HEK293 (cell line): ENCODE measurements around the gene SPEF1.
A peak's percentile ranks its signal among the peaks of the same experiment; 100 is the strongest.

Source experiments
- HIC1 ChIP-seq: fragments of 450-650 bp; formaldehyde crosslinking; IDR thresholded peaks from 2 replicates; pipeline ENCODE4 v1.5.1; 2016; ENCODE audit warnings: missing biosample characterization, missing genetic modification characterization
- IKZF3 ChIP-seq: fragments of 450-650 bp; IDR thresholded peaks from 2 replicates; pipeline ENCODE4 v1.5.0; 2018; ENCODE audit warnings: missing biosample characterization, mild to moderate bottlenecking, missing genetic modification characterization, moderate library complexity
- REST ChIP-seq: fragments of 450-650 bp; formaldehyde crosslinking; IDR thresholded peaks from 2 replicates; pipeline ENCODE4 v1.5.1; 2016; ENCODE audit warnings: missing biosample characterization, missing genetic modification characterization
- SCRT1 ChIP-seq: fragments of 450-650 bp; formaldehyde crosslinking; IDR thresholded peaks from 2 replicates; pipeline ENCODE4 v1.5.1; 2016; ENCODE audit warnings: missing biosample characterization, missing genetic modification characterization, borderline replicate concordance
- TRIM28 ChIP-seq: IDR thresholded peaks from 2 replicates; pipeline ENCODE4 v1.6.1; 2011; ENCODE audit warnings: low read length, control low read depth, borderline replicate concordance
- ZBTB44 ChIP-seq: fragments of 450-650 bp; IDR thresholded peaks from 2 replicates; pipeline ENCODE4 v1.5.1; 2018; ENCODE audit warnings: missing biosample characterization, mild to moderate bottlenecking, missing genetic modification characterization
- ZFP37 ChIP-seq: fragments of 450-650 bp; formaldehyde crosslinking; IDR thresholded peaks from 2 replicates; pipeline ENCODE4 v1.5.1; 2016; ENCODE audit warnings: missing biosample characterization, missing genetic modification characterization
- ZFP69B ChIP-seq: fragments of 450-650 bp; formaldehyde crosslinking; IDR thresholded peaks from 2 replicates; pipeline ENCODE4 v1.5.1; 2016; ENCODE audit warnings: missing biosample characterization, missing genetic modification characterization
- ZNF10 ChIP-seq: fragments of 450-650 bp; formaldehyde crosslinking; IDR thresholded peaks from 2 replicates; pipeline ENCODE4 v1.5.1; 2017; ENCODE audit warnings: missing biosample characterization, missing genetic modification characterization
- ZNF112 ChIP-seq: fragments of 450-650 bp; formaldehyde crosslinking; IDR thresholded peaks from 2 replicates; pipeline ENCODE4 v1.5.0; 2017; ENCODE audit warnings: missing biosample characterization, missing genetic modification characterization
- ZNF133 ChIP-seq: fragments of 450-650 bp; formaldehyde crosslinking; IDR thresholded peaks from 2 replicates; pipeline ENCODE4 v1.5.1; 2016; ENCODE audit warnings: missing biosample characterization, missing genetic modification characterization
- ZNF140 ChIP-seq: fragments of 450-650 bp; formaldehyde crosslinking; IDR thresholded peaks from 2 replicates; pipeline ENCODE4 v1.5.1; 2016; ENCODE audit warnings: missing biosample characterization, missing genetic modification characterization
- ZNF155 ChIP-seq: fragments of 450-650 bp; formaldehyde crosslinking; IDR thresholded peaks from 2 replicates; pipeline ENCODE4 v1.5.1; 2016; ENCODE audit warnings: missing biosample characterization, missing genetic modification characterization
- ZNF248 ChIP-seq: fragments of 450-650 bp; formaldehyde crosslinking; IDR thresholded peaks from 2 replicates; pipeline ENCODE4 v1.5.1; 2017; ENCODE audit warnings: missing biosample characterization, missing genetic modification characterization
- ZNF266 ChIP-seq: fragments of 450-650 bp; formaldehyde crosslinking; IDR thresholded peaks from 2 replicates; pipeline ENCODE4 v1.5.1; 2016; ENCODE audit warnings: missing biosample characterization, missing genetic modification characterization, low read depth
- ZNF324 ChIP-seq: fragments of 450-650 bp; formaldehyde crosslinking; IDR thresholded peaks from 2 replicates; pipeline ENCODE4 v1.5.1; 2016; ENCODE audit warnings: missing biosample characterization, missing genetic modification characterization
- ZNF404 ChIP-seq: fragments of 450-650 bp; formaldehyde crosslinking; IDR thresholded peaks from 2 replicates; pipeline ENCODE4 v1.5.1; 2017; ENCODE audit warnings: missing biosample characterization, missing genetic modification characterization
- ZNF423 ChIP-seq: fragments of 450-650 bp; formaldehyde crosslinking; IDR thresholded peaks from 2 replicates; pipeline ENCODE4 v1.5.1; 2016; ENCODE audit warnings: missing biosample characterization, missing genetic modification characterization
- ZNF433 ChIP-seq: fragments of 450-650 bp; formaldehyde crosslinking; IDR thresholded peaks from 2 replicates; pipeline ENCODE4 v1.5.1; 2016; ENCODE audit warnings: missing biosample characterization, missing genetic modification characterization, low read depth
- ZNF473 ChIP-seq: fragments of 450-650 bp; formaldehyde crosslinking; IDR thresholded peaks from 2 replicates; pipeline ENCODE4 v1.5.1; 2017; ENCODE audit warnings: missing biosample characterization, missing genetic modification characterization
- ZNF518A ChIP-seq: fragments of 450-650 bp; formaldehyde crosslinking; conservative IDR thresholded peaks from 2 replicates; pipeline ENCODE4 v1.5.1; 2016; ENCODE audit warnings: low read depth, missing biosample characterization, missing genetic modification characterization
- ZNF560 ChIP-seq: fragments of 450-650 bp; formaldehyde crosslinking; IDR thresholded peaks from 2 replicates; pipeline ENCODE4 v1.5.1; 2017; ENCODE audit warnings: missing biosample characterization, missing genetic modification characterization, borderline replicate concordance
- ZNF561 ChIP-seq: fragments of 450-650 bp; IDR thresholded peaks from 2 replicates; pipeline ENCODE4 v1.5.1; 2018; ENCODE audit warnings: missing biosample characterization, missing genetic modification characterization, borderline replicate concordance
- ZNF658 ChIP-seq: fragments of 450-650 bp; formaldehyde crosslinking; IDR thresholded peaks from 2 replicates; pipeline ENCODE4; 2016; ENCODE audit warnings: missing biosample characterization, missing genetic modification characterization
- ZNF776 ChIP-seq: fragments of 450-650 bp; formaldehyde crosslinking; IDR thresholded peaks from 2 replicates; pipeline ENCODE4 v1.5.0; 2017; ENCODE audit warnings: missing biosample characterization, missing genetic modification characterization, borderline replicate concordance
- ZNF830 ChIP-seq: fragments of 450-650 bp; IDR thresholded peaks from 2 replicates; pipeline ENCODE4 v1.5.0; 2018; ENCODE audit warnings: missing biosample characterization, missing genetic modification characterization, low read depth, mild to moderate bottlenecking, moderate library complexity
- ZSCAN23 ChIP-seq: fragments of 450-650 bp; formaldehyde crosslinking; IDR thresholded peaks from 2 replicates; pipeline ENCODE4 v1.5.1; 2016; ENCODE audit warnings: missing biosample characterization, missing genetic modification characterization
- TF ChIP-seq, protein P1 (sequence below): fragments of 450-650 bp; formaldehyde crosslinking; IDR thresholded peaks from 2 replicates; pipeline ENCODE4 v1.5.1; 2016; ENCODE audit warnings: missing biosample characterization, missing genetic modification characterization

SPEF1 gene

GRCh38 chr20:3767427-3768341 lies 13.6 kb downstream of the SPEF1 start, which contains the start of gene ADISSP (continued):
- TF ChIP-seq ZNF658 (no peak), ZFP37 (tag by site-specific recombination) (peak; percentile 15; the same call in 1 of the 2 replicates), ZNF830 (no peak), ZNF155 (tag by site-specific recombination) (no peak), ZNF324 (tag by site-specific recombination) (peak; percentile 40; the same call in 1 of the 2 replicates), ZNF140 (tag by site-specific recombination) (no peak), TRIM28 (no peak), ZNF266 (tag by site-specific recombination) (no peak), ZNF561 (tag by site-specific recombination) (no peak), HIC1 (tag by site-specific recombination) (peak; percentile 93), SCRT1 (tag by site-specific recombination) (no peak), ZNF560 (tag by site-specific recombination) (no peak), ZSCAN23 (tag by site-specific recombination) (0 out of 2 replicates have a peak, but pooled peaks have one; percentile 25), REST (tag by site-specific recombination) (no peak), ZFP69B (tag by site-specific recombination) (no peak), IKZF3 (tag by site-specific recombination) (no peak), ZBTB44 (tag by site-specific recombination) (no peak), ZNF423 (tag by site-specific recombination) (peak; percentile 20; the same call in 1 of the 2 replicates), ZNF518A (tag by site-specific recombination) (no peak), ZNF473 (tag by site-specific recombination) (no peak), ZNF10 (tag by site-specific recombination) (no peak), ZNF433 (tag by site-specific recombination) (no peak), ZNF404 (tag by site-specific recombination) (no peak), ZNF133 (tag by site-specific recombination) (no peak), ZNF112 (tag by site-specific recombination) (no peak), ZNF248 (no peak), ZNF776 (tag by site-specific recombination) (no peak)
- TF ChIP-seq, protein P1, sequence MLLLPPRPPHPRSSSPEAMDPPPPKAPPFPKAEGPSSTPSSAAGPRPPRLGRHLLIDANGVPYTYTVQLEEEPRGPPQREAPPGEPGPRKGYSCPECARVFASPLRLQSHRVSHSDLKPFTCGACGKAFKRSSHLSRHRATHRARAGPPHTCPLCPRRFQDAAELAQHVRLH (tag by site-specific recombination) = no peak
